ENCODE data around the gene PTCD3. TPM values are rescaled to one million over a fixed set of nuclear protein-coding genes. Genes with fewer than 3 reads are reported as not detected.

PTCD3 gene
- total RNA-seq, 1 donor from 2014 or later: 47.8 TPM

- TF ChIP-seq CTCF (conservative IDR thresholded peaks at IDR 0.05; ENCODE audit: low read depth, low read length): no peak
- H3K4me3 ChIP-seq (ENCODE audit: low read depth, low read length): no peak overlapping the region
- no peak for DNase-seq (ENCODE audit: low read depth)
Observed at GRCh38 chr2:86158286-86158685, 52.3 kb downstream of the PTCD3 start.

GRCh38 chr2:86160156-86160952 lies 54.3 kb downstream of the PTCD3 start:
- H3K4me3 ChIP-seq (ENCODE audit: low read depth, low read length): no peak overlapping the region
- DNase-seq (ENCODE audit: low read depth): no peak

GRCh38 chr2:86170449-86170848 lies 64.4 kb downstream of the PTCD3 start:
- no peak overlapping the region for H3K4me3 ChIP-seq (ENCODE audit: low read depth, low read length)
- TF ChIP-seq CTCF (conservative IDR thresholded peaks at IDR 0.05; ENCODE audit: low read depth, low read length): no peak
- DNase-seq (ENCODE audit: low read depth): no peak

More at GRCh38 chr2:86160156-86160952, 54.3 kb downstream of the PTCD3 start:
- TF ChIP-seq CTCF (conservative IDR thresholded peaks at IDR 0.05; ENCODE audit: low read depth, low read length): no peak

GRCh38 chr2:86171295-86171694 lies 65.3 kb downstream of the PTCD3 start:
- no peak for TF ChIP-seq CTCF (conservative IDR thresholded peaks at IDR 0.05; ENCODE audit: low read depth, low read length)
- H3K4me3 ChIP-seq (ENCODE audit: low read depth, low read length): no peak overlapping the region
- no peak for DNase-seq (ENCODE audit: low read depth)

GRCh38 chr2:86172610-86173009 lies 66.6 kb downstream of the PTCD3 start:
- no peak for DNase-seq (ENCODE audit: low read depth)
- TF ChIP-seq CTCF (conservative IDR thresholded peaks at IDR 0.05; ENCODE audit: low read depth, low read length): no peak
- no peak overlapping the region for H3K4me3 ChIP-seq (ENCODE audit: low read depth, low read length)

GRCh38 chr2:86174445-86174844 lies 68.4 kb downstream of the PTCD3 start:
- DNase-seq (ENCODE audit: low read depth): no peak
- no peak for TF ChIP-seq CTCF (conservative IDR thresholded peaks at IDR 0.05; ENCODE audit: low read depth, low read length)
- H3K4me3 ChIP-seq (ENCODE audit: low read depth, low read length): no peak overlapping the region

- TF ChIP-seq CTCF (conservative IDR thresholded peaks at IDR 0.05; ENCODE audit: low read depth, low read length): no peak
Observed at GRCh38 chr2:86175828-86176227, 69.8 kb downstream of the PTCD3 start.

More at GRCh38 chr2:86175828-86176227, 69.8 kb downstream of the PTCD3 start:
- no peak for DNase-seq (ENCODE audit: low read depth)
- no peak overlapping the region for H3K4me3 ChIP-seq (ENCODE audit: low read depth, low read length)

All from epithelial cell of proximal tubule (primary cell).